HG02981 (cell line): Measurements from ENCODE around the gene PVRIG.
"Not testable (repeated sequence)": the region's sequence is repeated elsewhere in the genome, so short reads cannot be mapped to it uniquely, and the experiment has no call there.

Experiments used
- ATAC-seq: cut with Tn5 transposase; IDR thresholded peaks from one replicate; pipeline ENCODE4 v1.9.1; 2021; ENCODE audit warnings: mild to moderate bottlenecking, moderate library complexity; ENCODE audit not compliant: unreplicated experiment

PVRIG gene

DNA sequence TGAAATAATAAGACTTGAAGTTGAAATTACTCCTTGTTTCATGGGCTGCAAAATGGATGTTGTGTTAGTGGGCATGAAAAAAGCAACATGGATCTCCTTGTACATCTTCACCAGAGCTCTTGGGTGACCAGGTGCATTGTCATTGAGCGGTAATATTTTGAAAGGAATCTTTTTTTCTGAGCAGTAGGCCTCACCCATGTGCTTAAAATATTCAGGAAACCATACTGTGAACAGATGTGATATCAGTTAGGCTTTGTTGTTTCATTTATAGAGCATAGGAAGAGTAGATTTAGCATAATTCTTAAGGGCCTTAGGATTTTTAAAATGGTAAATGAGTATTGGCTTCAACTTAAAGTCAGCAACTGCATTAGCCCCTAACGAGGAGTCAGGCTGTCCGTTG, 26.8 kb upstream of the PVRIG start:
- no peak for ATAC-seq

DNA sequence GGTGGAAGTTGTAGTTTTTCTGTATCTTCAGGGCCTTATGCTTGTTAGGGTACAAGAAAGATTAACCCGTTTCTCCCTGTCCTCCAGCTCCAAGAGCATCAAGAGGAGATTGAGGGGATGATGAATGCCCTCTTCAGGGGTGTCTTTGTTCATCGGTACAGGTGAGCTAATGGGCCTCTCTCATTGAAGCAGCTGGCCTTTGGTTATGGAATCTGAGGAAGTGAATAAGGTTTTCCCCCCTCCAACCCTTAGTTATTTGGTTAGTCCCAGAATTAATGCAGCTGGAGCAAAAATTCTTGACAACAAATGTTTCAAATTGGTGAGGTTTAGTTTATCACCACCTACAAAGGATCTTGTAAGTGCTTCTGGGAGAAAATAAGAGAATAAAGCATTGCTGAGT, 24.5 kb upstream of the PVRIG start:
- ATAC-seq: no peak

GRCh38 chr7:100195901-100196322, 23.8 kb upstream of the PVRIG start:
- ATAC-seq: not testable (repeated sequence)

DNA sequence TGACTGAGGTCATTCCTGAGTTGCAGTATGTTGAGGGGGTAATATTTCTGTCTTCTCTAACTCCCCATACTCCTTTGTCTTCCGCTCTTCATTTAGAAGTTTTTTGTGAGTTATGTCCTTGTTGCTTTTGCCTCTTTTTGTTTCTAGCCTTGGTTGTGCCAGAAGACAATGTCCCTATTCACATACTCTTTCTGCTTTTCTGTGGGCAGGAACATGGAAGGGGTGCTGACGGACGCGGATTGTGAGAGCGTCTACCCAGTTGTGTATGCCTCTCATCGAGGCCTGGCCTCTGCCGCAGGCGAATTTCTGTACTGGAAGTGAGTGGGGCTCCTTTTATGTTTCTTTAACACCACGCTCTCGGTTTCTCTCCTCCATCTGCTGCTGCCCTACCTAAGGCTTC, 21.5 kb upstream of the PVRIG start:
- no peak for ATAC-seq

DNA sequence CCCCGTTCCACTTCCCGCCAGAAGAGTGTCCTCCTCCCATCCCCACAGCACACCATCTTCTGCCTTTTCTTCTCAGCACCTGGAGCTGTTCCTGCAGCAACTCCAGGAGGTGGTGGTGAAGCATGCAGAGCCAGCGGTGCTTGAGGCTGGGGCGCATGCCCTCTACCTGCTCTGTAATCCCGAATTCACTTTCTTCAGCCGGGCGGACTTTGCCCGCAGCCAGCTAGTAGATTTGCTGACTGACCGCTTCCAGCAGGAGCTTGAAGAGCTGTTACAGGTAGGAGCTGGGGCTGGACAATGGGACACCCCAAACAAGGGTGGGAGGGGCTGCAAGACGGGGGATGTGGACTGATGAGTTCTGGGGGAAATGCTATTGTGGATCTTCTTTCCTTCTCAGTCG, 19.1 kb upstream of the PVRIG start:
- no peak for ATAC-seq

GRCh38 chr7:100204454-100204853, 15.3 kb upstream of the PVRIG start:
- ATAC-seq: no peak

DNA sequence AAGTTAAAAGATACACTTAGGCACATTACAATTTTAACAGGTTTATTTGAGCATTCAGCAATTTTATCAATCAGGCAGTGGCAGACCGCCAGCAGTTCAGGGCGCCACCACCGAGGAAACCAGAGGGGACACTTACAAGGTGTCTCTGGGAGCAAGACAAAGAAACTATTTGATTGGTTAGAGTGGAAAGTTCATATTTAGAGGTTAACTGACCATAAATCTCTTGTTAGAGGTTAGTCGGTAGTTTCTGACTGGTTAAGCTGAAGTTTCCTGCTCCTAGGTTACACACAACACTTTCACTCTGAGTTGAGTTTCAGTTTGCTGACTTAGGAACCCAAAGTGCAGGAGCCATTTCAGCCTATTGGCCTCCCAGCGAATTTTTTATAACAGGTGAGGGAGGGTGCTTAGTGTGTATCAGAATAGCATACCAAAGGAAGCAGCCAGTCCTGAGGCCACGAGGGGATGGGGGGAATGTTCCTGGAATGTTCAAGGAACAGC, 10.8 kb upstream of the PVRIG start:
- ATAC-seq: peak; percentile 69

GRCh38 chr7:100209493-100209892, 10.3 kb upstream of the PVRIG start:
- no peak for ATAC-seq

GRCh38 chr7:100210805-100211204, 8.9 kb upstream of the PVRIG start:
- ATAC-seq: no peak

DNA sequence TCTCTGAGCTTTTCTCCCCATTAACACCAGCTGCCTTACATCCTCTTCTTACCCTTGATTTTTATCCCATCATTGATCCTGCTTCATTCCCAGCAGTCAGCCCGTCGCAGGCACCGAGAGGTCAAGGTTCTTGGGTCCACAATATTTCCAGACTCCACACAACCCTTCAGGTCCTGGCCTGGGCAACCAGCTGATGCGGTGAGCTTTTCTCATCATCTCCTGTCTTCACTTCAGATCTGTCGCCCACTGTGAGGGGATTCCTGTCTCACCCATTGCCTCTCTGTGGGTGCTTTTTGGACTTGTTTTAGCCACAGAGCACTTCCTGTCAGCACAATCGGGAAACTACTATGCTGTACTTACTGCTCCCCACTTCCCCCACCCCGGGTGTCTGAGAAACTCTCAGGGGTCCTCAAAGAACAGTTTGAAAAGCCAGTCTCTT, 8.4 kb upstream of the PVRIG start:
- peak; percentile 45 for ATAC-seq

- no peak for ATAC-seq
Measured at GRCh38 chr7:100212631-100213286, 7.0 kb upstream of the PVRIG start.

DNA sequence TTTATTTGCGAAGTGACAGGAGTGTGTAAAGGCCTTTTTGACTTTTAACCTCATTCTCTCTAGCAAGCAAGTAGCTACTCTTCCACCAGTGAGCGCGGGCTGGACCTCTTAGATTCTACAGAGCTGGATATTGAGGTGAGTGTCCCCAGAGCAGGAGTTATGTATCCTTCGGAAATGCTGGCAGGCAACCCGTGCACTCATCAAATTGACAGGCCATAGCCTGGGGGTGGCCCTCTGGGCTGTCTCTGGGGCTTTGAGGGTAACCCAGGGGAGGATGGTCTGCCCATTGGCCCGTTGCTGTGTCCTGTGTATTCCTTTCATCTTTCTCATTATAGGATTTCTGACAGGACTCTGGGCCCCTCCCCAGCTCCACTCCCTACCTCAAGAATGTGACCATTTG, 6.1 kb upstream of the PVRIG start:
- ATAC-seq: no peak

DNA sequence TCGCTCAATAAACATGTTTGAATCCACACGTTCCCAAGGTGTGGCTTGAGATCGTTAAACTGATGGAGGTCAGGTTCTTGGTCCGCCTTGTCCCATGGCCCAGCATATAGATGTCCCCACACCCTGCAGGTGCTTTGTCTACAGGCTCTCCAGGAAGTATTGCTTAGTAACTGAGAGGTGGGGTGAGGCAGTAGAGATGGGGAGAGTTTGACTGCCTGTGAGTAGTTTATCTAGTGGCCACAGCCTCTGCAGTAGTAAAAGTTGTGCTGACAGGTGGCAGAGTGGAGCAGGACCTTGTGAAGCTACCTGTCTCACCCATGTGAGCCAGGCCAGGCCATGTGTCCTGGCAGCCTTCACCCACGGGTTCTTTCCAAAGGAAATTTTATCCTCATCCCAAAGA, 5.4 kb upstream of the PVRIG start:
- not testable (repeated sequence) for ATAC-seq

DNA sequence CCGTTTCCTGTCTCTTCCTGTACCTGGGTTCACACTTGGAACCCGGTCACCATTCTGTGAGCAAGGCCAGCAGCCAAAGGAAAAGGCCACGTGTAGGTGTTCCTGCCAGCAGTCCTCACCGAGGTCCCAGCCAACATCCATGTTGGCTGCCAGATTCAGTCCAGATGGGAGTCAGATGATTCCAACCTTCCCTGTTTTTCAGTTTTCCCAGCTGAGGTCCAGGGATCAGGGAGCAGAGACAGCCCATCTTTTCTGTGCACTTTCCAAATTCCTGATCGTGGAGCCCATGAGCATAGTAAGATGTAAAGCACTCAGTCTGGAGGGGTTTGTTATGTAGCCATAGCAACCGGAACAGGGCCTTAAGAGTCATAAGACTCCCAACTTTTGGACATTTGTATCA, 3.9 kb upstream of the PVRIG start:
- no peak for ATAC-seq

GRCh38 chr7:100217934-100218333, 1.8 kb upstream of the PVRIG start:
- ATAC-seq: peak; percentile 5

DNA sequence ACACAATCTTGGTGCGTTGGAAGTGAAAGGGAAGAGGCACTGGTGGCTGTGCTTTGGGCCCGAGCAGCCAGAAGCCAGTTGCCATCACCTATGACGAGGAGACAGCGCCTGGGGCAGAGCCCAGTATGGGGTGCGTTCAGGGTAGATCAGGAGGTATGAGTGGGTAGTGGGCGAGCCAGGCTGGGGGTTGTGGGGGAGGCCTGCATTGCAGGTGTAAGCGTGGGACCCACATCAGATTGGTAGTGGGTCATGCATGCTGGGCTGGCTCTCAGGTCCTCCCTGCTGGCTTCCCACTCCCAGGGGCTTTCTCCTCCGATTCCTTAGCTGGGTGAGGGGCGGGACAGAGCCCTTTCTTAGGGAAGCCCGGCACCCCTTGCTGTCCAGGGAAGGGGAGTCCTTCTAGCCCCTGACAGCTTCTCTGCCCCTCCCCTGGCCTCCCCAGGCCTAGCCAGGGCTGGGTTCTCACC, 445 bp upstream of the PVRIG start:
- no peak for ATAC-seq

GRCh38 chr7:100220586-100221230, 959 bp downstream of the PVRIG start:
- no peak for ATAC-seq

- peak; percentile 47 for ATAC-seq
Measured at GRCh38 chr7:100221231-100221718, 1.5 kb downstream of the PVRIG start.

DNA sequence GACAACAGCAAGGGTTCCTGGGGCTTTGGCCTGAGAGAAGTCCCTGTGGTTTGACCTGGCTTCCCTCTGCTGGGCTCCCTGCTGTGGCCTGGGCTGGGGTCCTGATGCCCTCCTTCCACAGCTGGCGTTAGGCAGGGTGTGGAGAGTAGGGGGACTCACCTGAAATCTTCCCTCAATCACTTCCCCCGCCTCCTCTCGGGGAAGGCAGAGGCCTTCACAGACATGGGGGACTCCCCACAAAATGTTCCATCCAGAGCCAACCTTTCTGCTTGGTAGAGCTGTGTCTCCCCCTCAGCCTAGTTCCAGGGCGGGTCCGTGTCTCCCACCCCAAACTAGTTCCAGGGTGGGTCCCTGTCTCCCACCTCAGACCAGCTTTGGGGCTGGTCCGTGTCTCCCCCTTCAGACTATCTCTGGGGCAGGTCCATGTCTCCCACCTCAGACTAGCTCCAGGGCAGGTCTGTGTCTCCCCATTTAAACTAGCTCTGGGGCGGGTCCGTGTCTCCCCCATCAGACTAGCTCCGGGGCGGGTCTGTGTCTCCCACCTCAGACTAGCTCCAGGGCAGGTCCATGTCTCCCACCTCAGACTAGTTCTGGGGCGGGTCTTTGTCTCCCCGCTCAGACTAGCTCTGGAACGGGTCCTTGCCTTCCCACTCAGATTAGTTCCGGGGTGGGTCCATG, 2.2 kb downstream of the PVRIG start:
- ATAC-seq: no peak

GRCh38 chr7:100222445-100223132, 2.8 kb downstream of the PVRIG start:
- no peak for ATAC-seq

DNA sequence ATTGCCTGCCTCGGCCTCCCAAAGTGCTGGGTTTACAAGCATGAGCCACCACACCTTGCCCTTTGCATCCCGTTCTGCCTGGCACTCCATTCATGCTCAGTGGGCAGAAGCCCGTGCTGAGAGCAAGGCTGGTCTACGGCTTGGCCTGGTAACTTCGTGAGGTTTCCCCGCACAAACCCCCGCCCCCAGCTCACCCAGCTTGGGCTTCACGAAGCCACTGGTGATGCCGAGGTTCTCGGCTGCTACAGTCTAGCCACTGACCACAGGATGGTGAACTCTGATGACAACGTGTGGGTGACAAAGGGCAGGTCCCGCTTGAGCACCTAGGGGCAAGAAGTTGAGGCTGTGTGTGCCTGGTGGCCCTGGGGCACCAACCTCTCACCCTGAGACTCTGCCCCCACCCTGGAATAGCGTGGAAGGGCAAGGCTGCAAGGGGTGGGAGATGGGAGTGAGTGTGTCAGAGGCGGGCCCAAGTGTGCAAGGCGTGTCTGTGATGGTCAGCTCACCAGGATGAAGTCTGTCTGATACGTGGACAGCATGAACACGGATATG, 3.7 kb downstream of the PVRIG start:
- not testable (repeated sequence) for ATAC-seq
